Measurements from ENCODE around the gene NDUFA8.

NDUFA8 gene

GRCh38 chr9:122190597-122191381 is 31.2 kb upstream of the NDUFA8 start:
- no peak overlapping the region for H3K9ac ChIP-seq (ENCODE audit: low read length)
- H2BK12ac ChIP-seq (ENCODE audit: low read length), result no peak overlapping the region
- no peaks in the 10 kb centered on the region for H3K27me3 ChIP-seq (ENCODE audit: insufficient read depth, low read length)
- H3K4ac ChIP-seq (ENCODE audit: low read depth, low read length), result no peak overlapping the region
- WGBS (ENCODE audit: extremely low coverage, insufficient coverage, insufficient read length), result no CpG with 5 or more reads among the region's 12 CpGs
- H3K4me1 ChIP-seq (ENCODE audit: control insufficient read depth in 1 of 2, insufficient read depth in 2 of 2, low read length in 2 of 2), result no peaks in the 10 kb centered on the region
- no peak overlapping the region for H2BK5ac ChIP-seq (ENCODE audit: low read depth, low read length, poor library complexity)
- no peak for DNase-seq
- H2BK120ac ChIP-seq (ENCODE audit: insufficient read depth, low read length, poor library complexity), result no peak overlapping the region
- H3K79me2 ChIP-seq (ENCODE audit: control insufficient read depth, insufficient read depth, low read length, poor library complexity), result no peaks in the 10 kb centered on the region
- no peaks in the 10 kb centered on the region for H3K79me1 ChIP-seq (ENCODE audit: low read length)
- H3K18ac ChIP-seq (ENCODE audit: low read length), result no peak overlapping the region
- no peak overlapping the region for H3K4me3 ChIP-seq (ENCODE audit: low read depth, low read length)
- H4K12ac ChIP-seq (ENCODE audit: low read depth, low read length), result no peak overlapping the region
- H3K36me3 ChIP-seq (ENCODE audit: control insufficient read depth in 1 of 2, insufficient read depth in 2 of 2, low read length in 2 of 2), result no peaks in the 10 kb centered on the region
- no peak overlapping the region for H3K27ac ChIP-seq (ENCODE audit: low read depth, low read length)
- H3K4me2 ChIP-seq (ENCODE audit: low read length), result no peak overlapping the region
- peaks cover 2% of the 10 kb centered on the region for H3K9me3 ChIP-seq (ENCODE audit: insufficient read depth, low read depth, low read length)
- no peak overlapping the region for H2AK5ac ChIP-seq (ENCODE audit: low read length)
- no peak overlapping the region for H3K14ac ChIP-seq (ENCODE audit: low read length)
- no peak overlapping the region for H4K8ac ChIP-seq (ENCODE audit: low read depth, low read length)
- no peak overlapping the region for H4K91ac ChIP-seq (ENCODE audit: low read depth, low read length)
- no peak overlapping the region for H3K23ac ChIP-seq (ENCODE audit: low read length)
- H2AFZ ChIP-seq (ENCODE audit: insufficient read depth, low read length, poor library complexity), result no peak overlapping the region

GRCh38 chr9:122188369-122188768 is 28.8 kb upstream of the NDUFA8 start:
- DNase-seq, result no peak
- no peaks in the 10 kb centered on the region for H3K79me1 ChIP-seq (ENCODE audit: low read length)
- no peaks in the 10 kb centered on the region for H3K27me3 ChIP-seq (ENCODE audit: insufficient read depth, low read length)
- WGBS (ENCODE audit: extremely low coverage, insufficient coverage, insufficient read length), result no CpG with 5 or more reads among the region's 6 CpGs
- no peaks in the 10 kb centered on the region for H3K4me1 ChIP-seq (ENCODE audit: control insufficient read depth in 1 of 2, insufficient read depth in 2 of 2, low read length in 2 of 2)
- H3K23ac ChIP-seq (ENCODE audit: low read length), result no peak overlapping the region
- no peak overlapping the region for H3K27ac ChIP-seq (ENCODE audit: low read depth, low read length)
- H2BK5ac ChIP-seq (ENCODE audit: low read depth, low read length, poor library complexity), result no peak overlapping the region
- peaks cover 3% of the 10 kb centered on the region for H3K9me3 ChIP-seq (ENCODE audit: insufficient read depth, low read depth, low read length)
- H3K4ac ChIP-seq (ENCODE audit: low read depth, low read length), result no peak overlapping the region
- H3K14ac ChIP-seq (ENCODE audit: low read length), result no peak overlapping the region
- H3K9ac ChIP-seq (ENCODE audit: low read length), result no peak overlapping the region
- no peak overlapping the region for H4K91ac ChIP-seq (ENCODE audit: low read depth, low read length)
- no peak overlapping the region for H2BK12ac ChIP-seq (ENCODE audit: low read length)
- H3K18ac ChIP-seq (ENCODE audit: low read length), result no peak overlapping the region
- H2AK5ac ChIP-seq (ENCODE audit: low read length), result no peak overlapping the region
- H3K4me3 ChIP-seq (ENCODE audit: low read depth, low read length), result no peak overlapping the region
- H4K8ac ChIP-seq (ENCODE audit: low read depth, low read length), result no peak overlapping the region
- H3K79me2 ChIP-seq (ENCODE audit: control insufficient read depth, insufficient read depth, low read length, poor library complexity), result no peaks in the 10 kb centered on the region
- no peak overlapping the region for H2AFZ ChIP-seq (ENCODE audit: insufficient read depth, low read length, poor library complexity)
- H2BK120ac ChIP-seq (ENCODE audit: insufficient read depth, low read length, poor library complexity), result no peak overlapping the region
- no peak overlapping the region for H3K4me2 ChIP-seq (ENCODE audit: low read length)
- no peak overlapping the region for H4K12ac ChIP-seq (ENCODE audit: low read depth, low read length)
- no peaks in the 10 kb centered on the region for H3K36me3 ChIP-seq (ENCODE audit: control insufficient read depth in 1 of 2, insufficient read depth in 2 of 2, low read length in 2 of 2)

- Histone ChIP-seq H2AFZ (ENCODE audit: insufficient read depth, low read length, poor library complexity) (no peak overlapping the region), H3K4ac (ENCODE audit: low read depth, low read length) (no peak overlapping the region), H3K27me3 (ENCODE audit: insufficient read depth, low read length) (no peaks in the 10 kb centered on the region), H3K9me3 (ENCODE audit: insufficient read depth, low read depth, low read length) (peaks cover 3% of the 10 kb centered on the region), H3K79me1 (ENCODE audit: low read length) (no peaks in the 10 kb centered on the region), H3K27ac (ENCODE audit: low read depth, low read length) (no peak overlapping the region), H3K36me3 (ENCODE audit: control insufficient read depth in 1 of 2, insufficient read depth in 2 of 2, low read length in 2 of 2) (no peaks in the 10 kb centered on the region), H4K12ac (ENCODE audit: low read depth, low read length) (no peak overlapping the region), H3K79me2 (ENCODE audit: control insufficient read depth, insufficient read depth, low read length, poor library complexity) (no peaks in the 10 kb centered on the region), H2BK5ac (ENCODE audit: low read depth, low read length, poor library complexity) (no peak overlapping the region), H2BK120ac (ENCODE audit: insufficient read depth, low read length, poor library complexity) (no peak overlapping the region), H4K8ac (ENCODE audit: low read depth, low read length) (no peak overlapping the region), H2BK12ac (ENCODE audit: low read length) (no peak overlapping the region), H3K23ac (ENCODE audit: low read length) (no peak overlapping the region), H3K4me1 (ENCODE audit: control insufficient read depth in 1 of 2, insufficient read depth in 2 of 2, low read length in 2 of 2) (no peaks in the 10 kb centered on the region), H4K91ac (ENCODE audit: low read depth, low read length) (no peak overlapping the region), H3K4me2 (ENCODE audit: low read length) (no peak overlapping the region), H2AK5ac (ENCODE audit: low read length) (no peak overlapping the region), H3K9ac (ENCODE audit: low read length) (no peak overlapping the region), H3K4me3 (ENCODE audit: low read depth, low read length) (no peak overlapping the region), H3K18ac (ENCODE audit: low read length) (no peak overlapping the region), H3K14ac (ENCODE audit: low read length) (no peak overlapping the region)
- no peak for DNase-seq
- no CpG with 5 or more reads among the region's 8 CpGs for WGBS (ENCODE audit: extremely low coverage, insufficient coverage, insufficient read length)
These were observed 27.3 kb upstream of the NDUFA8 start for GRCh38 chr9:122186777-122187470.

GRCh38 chr9:122186301-122186700 is 26.7 kb upstream of the NDUFA8 start:
- Histone ChIP-seq H3K4ac (ENCODE audit: low read depth, low read length) (no peak overlapping the region), H2AK5ac (ENCODE audit: low read length) (no peak overlapping the region), H3K9ac (ENCODE audit: low read length) (no peak overlapping the region)

More at GRCh38 chr9:122186301-122186700, 26.7 kb upstream of the NDUFA8 start:
- H2BK120ac ChIP-seq (ENCODE audit: insufficient read depth, low read length, poor library complexity), result no peak overlapping the region
- no peak overlapping the region for H4K8ac ChIP-seq (ENCODE audit: low read depth, low read length)
- no peak overlapping the region for H4K12ac ChIP-seq (ENCODE audit: low read depth, low read length)
- no peak overlapping the region for H2BK12ac ChIP-seq (ENCODE audit: low read length)
- H3K23ac ChIP-seq (ENCODE audit: low read length), result no peak overlapping the region
- no peak overlapping the region for H3K4me3 ChIP-seq (ENCODE audit: low read depth, low read length)
- no peak overlapping the region for H3K14ac ChIP-seq (ENCODE audit: low read length)
- no peaks in the 10 kb centered on the region for H3K4me1 ChIP-seq (ENCODE audit: control insufficient read depth in 1 of 2, insufficient read depth in 2 of 2, low read length in 2 of 2)
- H4K91ac ChIP-seq (ENCODE audit: low read depth, low read length), result no peak overlapping the region
- no peak overlapping the region for H2BK5ac ChIP-seq (ENCODE audit: low read depth, low read length, poor library complexity)
- H3K36me3 ChIP-seq (ENCODE audit: control insufficient read depth in 1 of 2, insufficient read depth in 2 of 2, low read length in 2 of 2), result no peaks in the 10 kb centered on the region
- no peak overlapping the region for H3K27ac ChIP-seq (ENCODE audit: low read depth, low read length)
- no peak for DNase-seq
- H3K79me1 ChIP-seq (ENCODE audit: low read length), result no peaks in the 10 kb centered on the region
- H3K4me2 ChIP-seq (ENCODE audit: low read length), result no peak overlapping the region
- H3K9me3 ChIP-seq (ENCODE audit: insufficient read depth, low read depth, low read length), result peaks cover 3% of the 10 kb centered on the region
- H3K18ac ChIP-seq (ENCODE audit: low read length), result no peak overlapping the region
- no peaks in the 10 kb centered on the region for H3K27me3 ChIP-seq (ENCODE audit: insufficient read depth, low read length)
- H2AFZ ChIP-seq (ENCODE audit: insufficient read depth, low read length, poor library complexity), result no peak overlapping the region
- no CpG with 5 or more reads among the region's 5 CpGs for WGBS (ENCODE audit: extremely low coverage, insufficient coverage, insufficient read length)
- H3K79me2 ChIP-seq (ENCODE audit: control insufficient read depth, insufficient read depth, low read length, poor library complexity), result no peaks in the 10 kb centered on the region

Data from trophoblast cell (in vitro differentiated cells and primary cell).